COR-L47 (cell line): ENCODE results near the gene DCDC1.

Source experiments
- DNase-seq: peaks from one replicate; lab custom pipeline; 2025; lab: John Stamatoyannopoulos, UW

The DCDC1 gene

DNA sequence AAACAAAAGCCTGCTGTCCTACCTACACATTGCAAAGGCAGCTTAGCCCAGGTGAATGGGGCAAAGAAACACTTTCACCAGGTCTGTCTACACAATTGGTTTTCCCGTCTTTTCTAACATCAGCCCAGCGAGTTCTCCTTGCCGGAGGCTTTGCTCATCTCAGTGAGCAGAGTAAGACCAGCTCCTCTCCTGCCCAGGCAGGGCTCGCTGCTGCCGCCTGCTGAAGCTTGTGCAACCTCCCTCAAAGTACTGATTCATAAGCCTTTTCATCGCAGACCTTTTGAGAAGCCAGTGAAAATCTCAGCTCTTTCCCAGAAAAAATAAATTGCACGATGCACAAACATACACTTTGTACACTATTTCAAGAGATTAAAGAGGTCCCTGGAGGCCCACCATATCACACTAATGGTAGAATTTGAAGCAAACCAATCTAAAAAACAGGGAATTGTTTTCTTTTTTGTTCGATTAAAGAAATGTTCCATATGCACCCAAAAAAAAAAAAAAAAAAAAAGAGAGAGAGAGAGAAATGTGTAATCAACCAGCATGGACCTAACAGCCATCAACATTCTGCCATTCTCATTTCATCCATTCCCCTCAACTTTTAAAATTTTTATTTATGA lies 455.3 kb downstream of the DCDC1 start:
- peak; percentile 32 for DNase-seq

DNA sequence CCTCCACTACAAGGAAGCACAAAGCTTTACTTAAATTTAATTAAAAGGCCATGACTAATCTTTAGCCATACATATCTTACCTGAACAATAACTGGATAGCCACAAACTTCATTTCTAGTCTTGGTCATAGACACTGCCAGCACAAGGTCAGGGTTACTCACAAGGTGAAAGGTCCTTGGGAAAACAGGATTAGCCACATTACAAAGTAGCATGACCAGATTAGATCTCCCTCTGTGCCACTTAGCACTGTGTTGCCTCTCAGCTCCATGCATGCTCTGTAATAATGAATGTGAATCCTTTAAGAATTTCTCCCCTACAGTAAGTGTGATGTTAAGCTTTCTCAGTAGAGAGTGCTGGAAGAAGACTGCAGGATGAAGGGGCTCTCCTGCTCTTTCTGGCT lies 458.3 kb downstream of the DCDC1 start:
- DNase-seq = no peak

DNA sequence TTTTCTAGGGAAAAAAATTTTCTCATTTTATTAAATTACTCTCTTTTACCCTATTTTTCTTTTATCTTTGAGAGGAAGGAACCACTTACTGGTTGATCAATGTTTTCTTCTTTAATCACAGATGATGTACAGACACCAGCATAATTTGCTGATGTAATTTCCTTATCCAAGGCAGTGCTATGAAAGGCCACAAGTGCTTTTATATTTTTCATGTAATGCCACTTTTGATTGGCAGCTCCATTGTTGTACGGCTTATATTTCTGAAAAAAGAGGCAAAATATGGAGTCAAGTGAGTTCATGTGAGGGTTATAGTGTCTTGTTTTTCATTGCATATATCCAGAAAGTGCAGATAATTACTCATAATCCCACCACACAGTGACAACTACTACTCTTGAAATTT lies 460.7 kb downstream of the DCDC1 start:
- DNase-seq = no peak

DNA sequence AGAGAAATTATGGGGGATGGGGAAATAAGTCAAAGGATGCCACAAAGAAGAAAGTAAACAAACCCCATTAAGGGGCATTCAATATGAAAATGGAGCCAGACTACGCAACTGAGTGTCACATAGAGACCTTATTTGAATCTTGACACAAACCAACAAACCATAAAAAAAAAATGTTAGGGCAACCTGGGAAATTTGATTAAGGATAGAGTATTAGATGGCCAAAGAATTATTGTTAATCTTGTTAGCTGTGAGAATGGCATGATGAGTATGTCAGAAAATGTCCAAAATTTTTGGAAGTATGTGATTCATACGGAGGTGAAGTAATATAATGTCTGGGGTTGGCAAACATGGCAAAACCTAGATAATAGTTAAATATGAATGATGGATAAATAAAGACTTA lies 461.3 kb downstream of the DCDC1 start:
- DNase-seq = no peak

DNA sequence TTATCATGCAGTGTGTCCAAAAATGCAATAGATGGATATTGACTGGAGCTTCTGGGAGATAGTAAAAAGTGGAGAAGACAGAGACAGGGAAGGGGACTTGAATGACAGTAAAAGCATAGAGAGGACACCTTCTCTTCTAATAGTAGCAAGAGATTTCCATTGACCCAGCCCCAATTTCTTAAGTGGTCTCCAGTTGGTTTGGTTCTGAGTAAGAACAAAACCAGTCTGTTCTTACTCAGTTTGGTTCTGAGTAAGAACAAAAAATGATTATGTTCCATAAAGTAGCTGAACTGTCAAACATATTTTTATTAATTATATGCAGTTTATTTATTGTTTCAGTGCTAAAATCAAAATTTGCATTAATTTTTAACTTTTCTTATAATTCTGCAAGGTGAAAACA lies 466.6 kb downstream of the DCDC1 start:
- no peak for DNase-seq

DNA sequence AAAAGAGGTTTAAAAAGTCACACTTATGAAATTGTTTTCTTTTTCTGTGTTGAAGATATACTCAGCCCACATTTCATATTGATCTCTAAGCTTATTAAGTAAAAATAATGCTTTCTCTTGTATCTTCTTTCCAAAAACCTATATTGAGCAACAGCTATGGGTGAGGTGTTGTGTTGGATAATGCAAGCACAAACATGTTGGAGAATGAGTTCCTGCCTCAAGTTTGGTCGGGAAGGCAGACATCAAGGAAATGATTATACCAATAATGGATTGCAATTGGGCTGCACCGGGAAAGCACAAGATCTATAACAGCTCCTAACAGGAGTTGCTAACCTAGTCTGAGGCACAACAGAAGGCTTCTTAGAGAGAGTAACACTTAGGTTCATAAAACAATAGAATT lies 474.5 kb downstream of the DCDC1 start:
- no peak for DNase-seq

DNA sequence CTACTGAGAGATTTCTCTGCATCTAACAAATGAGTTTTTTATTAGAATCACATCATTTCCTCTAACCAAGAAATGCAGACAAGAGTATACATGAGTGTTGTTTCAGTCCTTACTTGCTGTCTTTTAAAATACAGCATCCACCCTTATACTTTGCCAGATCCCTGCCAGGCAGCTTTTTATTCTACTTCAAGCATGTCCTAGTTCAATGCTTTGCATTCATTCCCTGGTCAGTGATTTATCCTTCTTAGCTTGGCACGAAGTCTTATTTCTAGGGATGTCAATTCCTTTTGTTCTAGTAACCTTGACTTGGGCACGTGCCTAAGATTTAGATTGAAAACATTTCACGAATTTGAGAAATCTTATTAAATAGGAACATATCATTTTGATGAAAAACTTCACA lies 476.2 kb downstream of the DCDC1 start:
- no peak for DNase-seq

DNA sequence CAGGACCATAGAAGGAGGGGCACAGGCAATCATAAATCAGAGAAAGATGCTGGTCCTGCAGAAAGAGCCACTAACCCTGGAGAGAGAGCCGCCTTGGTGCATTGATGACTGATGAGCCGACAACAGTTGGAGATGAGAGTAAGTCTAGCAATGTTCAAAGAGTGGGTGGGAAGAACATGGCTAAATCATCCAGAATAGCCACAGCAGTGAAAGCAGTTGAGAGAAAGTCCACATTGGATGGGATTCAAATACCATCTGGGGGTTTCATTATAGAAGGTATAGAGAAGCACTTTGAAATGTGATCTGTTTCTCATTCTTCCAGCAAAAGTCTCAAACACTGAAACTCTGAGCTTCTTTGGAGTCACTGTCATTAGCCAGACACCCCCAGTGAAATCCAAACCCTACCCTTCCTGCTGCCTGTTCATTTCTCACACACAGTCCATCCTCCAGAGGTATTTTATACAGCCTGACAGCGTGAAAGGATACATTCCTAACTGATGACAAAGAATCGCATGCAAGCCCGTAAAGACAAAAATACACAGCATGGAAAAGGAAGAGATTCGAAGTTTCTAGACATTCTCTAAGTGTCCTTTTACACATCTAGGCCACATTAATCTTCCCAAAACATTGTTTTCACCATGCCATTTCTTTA lies 480.3 kb downstream of the DCDC1 start:
- DNase-seq = no peak

DNA sequence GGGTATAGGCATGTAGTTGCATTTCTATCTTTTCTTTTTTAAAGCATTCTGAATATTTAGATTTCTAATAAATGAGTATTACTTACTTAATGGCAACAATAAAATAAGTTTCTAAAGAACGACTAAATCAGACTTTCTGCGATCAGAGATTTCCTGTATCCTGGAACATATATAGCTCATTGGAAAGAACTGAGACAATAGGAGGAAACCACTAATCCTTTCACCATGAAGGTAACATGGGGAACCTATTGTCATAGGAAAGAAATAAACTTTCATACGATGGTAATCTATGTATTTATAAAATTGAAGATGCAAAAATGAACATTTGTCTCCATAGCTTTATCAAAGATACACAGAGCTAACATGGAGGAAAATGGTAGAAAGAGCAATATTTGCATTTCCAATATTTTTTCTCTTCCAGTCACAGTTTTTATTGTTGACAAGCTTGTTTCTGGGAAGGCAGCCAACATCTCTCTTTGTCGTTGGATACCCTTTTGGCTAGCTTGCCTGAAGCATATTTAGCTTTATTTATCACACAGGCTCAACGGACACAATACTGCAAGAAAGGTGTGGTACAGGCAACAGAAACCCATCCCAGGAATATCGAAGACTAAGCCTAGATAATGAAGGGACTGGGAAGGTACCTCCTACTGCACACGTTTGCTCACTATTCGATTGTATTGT lies 490.1 kb downstream of the DCDC1 start:
- DNase-seq = peak; percentile 95

DNA sequence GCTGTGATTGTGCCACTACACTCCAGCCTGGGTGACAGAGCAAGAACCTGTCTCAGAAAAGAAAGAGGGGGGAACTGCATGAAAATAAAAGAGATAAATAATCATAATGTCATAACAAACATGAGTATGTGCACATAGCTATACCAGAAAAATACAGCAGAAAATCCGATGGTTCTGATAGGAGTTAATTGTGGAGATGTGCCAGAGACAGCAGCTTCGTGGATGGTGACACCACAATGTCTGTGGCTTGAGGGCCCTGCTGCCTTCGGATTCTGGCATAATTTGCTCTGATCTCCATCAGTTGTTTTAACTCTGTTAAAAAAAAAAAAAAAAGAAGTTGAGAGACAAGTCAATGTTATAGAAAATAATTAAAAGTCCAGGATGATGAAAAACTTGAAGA lies 491.1 kb downstream of the DCDC1 start:
- no peak for DNase-seq

DNA sequence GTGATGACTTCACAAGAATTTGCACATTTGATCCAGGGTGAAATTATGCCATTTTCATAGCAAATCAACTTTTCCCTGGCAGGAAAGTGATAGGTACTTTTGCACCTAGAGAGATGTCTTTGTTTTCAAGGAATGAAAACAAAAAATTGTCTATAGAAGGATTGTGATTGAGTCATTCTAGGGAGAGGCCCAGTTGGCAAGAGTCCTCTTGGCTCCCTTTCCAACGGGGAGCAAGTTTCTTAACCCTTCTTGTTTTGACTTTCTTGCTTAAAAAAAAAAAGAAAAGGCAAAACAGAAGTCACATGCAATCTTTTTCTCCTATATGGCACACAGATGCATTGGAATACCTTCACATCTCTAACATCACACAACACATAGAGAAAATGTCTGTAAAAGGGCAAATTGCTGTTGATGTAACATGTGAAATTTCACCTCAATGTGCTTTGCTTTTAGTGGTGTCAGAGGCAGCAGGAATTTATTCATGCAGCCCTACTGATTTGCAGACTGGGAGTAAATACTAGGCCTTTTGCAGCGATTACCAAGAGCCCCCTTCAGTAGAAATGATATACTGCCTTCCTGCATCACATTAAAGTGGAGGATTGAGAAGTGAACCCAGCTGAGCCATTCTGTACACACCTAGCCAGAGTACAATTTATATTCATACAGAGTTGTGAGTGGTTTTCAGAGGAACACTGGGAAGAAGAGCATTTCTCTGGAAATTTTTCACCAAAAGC lies 492.7 kb downstream of the DCDC1 start:
- DNase-seq = no peak

DNA sequence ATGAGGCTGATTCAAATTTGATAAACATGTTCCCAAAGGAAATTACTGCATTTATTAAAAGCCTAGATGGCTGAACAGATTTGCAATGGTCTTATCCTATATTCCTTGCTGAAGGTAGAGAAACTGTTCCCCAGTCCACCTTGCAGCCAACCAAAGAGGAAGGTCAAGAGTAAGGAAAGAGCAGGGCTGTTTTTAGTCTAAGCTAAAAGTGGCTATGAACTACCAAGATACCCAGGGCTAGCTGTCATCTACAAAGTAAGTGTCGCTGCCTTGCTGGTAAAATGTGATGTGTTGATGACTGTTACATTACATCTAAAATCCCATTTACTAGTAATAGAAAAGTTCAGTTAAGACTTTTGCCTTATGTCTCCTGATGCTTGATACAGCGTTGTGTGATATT lies 493.3 kb downstream of the DCDC1 start:
- DNase-seq = no peak

DNA sequence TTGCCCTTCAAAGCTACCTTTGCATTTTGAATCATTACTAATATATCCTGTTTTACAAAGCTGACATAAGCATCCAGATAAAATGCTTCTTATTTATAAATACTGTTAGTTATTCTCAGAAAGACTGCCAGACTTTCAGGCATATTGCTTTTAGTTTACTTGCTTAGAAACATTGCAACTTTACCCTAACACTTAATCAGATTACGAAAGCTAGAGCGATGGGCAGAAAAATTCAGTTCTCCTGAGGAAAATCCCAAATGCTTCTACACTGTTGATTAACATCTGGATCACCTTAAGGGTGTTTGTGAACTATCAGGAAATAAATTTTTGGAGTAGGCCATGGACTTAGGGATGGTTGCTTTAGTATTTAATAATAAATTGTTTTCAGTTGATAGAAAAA lies 493.7 kb downstream of the DCDC1 start:
- no peak for DNase-seq

DNA sequence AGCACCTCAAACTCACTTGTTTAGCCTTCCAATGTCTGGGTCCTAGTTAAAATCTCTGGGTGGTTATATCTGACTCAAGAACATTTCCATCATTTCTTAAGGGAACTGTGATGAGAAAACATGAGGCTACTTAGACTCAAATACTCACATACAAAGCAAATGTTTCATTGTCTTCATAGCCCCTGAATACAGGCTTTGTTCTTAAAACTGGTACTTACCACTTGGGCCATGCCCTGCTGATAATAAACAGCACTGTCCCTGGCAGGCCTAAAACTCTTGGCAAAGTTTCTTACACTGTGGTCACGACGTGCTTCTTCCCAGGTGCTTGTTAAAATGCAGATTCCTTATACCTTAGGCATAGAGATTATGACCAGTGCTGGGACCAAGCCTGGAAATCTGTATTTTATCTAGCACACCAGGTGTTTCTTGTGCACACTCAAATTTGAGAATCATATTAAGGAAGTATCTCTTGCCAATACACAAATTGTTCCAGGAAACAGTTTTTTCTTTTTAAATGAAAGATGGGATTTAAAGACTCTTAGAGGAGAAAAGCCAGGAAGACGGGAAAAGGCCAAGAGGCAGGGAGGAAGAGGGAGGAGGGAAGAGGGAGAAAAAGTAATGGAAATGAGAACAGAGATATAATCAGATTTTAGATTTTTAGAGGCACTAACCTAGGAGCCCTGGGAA lies 495.5 kb downstream of the DCDC1 start:
- no peak for DNase-seq

DNA sequence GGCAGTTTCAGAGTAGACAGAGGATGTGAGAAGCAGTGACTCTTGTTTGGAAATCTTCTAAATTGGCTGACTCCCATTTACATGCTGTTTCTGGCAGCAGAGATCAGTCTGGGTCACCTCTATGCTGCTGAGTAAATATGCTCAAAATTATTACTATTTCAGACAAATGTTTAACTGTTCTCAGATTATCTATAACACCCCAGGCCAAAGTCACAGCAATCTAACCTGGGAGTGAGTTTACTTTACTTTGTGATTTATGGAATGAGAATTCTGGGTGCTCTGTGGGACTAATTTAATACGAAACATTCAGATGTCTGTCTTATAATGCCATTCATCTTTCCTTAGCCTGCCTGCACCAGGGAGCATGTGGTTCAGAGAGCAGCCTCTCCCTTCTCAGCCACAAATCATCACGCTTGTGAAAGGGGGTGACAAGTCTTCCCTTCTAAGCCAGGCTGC lies 500.9 kb downstream of the DCDC1 start:
- no peak for DNase-seq

DNA sequence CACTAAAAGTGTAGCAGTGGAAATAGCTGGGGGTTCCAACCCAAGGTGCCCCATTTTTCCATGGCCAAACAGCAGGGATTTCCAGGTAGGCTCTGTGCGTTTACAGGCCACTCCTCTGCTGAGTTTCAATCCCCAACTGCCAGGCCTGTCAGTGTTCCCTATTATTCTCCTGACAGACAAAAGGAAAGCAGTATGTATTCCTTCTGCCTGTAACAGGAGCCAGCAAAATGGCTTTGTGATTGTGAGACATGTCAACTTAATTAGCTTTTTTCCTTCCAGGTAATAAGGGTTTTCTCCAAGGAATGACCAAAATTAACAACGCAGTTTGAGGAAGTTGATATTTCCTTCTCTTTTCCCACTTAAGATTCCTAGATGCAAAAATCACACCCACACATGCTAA lies 506.3 kb downstream of the DCDC1 start:
- DNase-seq = no peak

DNA sequence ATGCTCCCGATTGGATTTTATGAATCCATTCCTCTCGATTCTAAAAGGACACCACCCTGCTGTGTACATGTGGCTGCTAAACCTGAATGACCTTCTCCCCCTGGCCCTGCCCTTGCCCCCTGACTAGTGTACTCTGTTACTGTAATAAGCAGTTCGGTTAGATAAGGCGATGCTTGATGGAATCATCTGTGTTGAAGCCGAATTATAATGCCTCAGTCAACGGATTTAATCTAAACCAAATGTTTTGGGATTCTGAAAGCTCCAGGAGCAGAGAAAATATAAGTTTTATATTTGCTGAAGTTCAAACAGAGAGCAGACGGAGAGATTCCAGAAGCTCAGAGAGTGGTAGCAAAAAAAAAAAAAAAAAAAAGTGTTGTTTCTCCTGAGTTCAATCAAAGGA lies 508.0 kb downstream of the DCDC1 start:
- DNase-seq = no peak

DNA sequence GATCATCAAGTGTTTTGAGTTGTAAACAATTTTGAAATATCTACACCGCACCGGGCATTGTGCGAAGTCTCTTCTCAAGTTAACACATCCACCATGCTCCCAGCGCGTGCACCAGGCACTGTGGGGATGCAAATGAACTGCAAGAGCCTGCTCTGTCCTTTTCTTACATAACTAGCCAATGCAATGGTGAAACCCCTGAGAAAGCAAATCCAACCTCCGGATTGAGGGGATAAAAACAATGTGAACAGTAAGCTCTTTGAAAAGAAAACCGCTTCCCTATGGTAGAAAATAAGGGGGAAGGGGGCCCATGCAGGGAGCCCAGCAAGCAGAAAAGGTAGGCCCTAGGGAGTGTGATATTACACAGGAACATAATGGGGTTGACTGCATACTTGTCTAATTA lies 508.5 kb downstream of the DCDC1 start:
- DNase-seq = no peak

DNA sequence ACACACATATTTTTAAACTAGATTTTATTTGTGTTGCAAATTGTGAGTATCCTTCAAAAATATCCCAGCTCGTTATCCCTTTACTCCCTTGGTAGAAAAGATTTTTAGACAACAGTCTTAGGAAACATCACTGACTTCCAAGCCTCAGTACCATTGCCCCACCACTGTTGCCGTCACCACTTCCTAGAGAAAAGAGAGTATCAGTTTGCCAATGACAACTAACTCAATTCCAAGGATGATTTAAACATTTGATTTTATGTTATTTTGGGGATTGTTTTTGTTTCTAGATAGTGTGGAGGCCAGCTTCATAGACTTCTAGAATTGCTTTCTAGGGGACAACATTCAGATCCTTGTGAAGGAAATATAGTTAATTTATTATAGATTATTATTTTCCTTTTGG lies 509.4 kb downstream of the DCDC1 start:
- DNase-seq = no peak

DNA sequence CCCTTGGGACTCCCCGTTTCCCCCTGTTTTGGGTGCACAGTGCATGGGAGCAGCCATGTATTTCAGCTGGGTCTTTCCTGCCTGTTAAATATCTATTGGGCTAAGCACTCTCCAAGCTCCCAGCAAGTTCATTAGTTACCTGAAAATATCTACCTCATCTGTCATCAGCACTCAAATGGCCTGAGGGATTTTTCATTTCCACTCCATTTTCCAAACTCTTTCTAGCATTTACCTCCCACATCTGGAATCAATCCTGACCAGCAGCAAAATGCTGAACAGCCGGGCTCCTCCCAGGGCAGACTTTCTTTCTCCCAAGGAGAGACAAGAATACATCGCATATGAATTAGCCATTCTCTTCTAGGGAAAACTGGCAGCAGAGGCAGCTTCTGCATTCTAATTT lies 509.9 kb downstream of the DCDC1 start:
- DNase-seq = no peak

DNA sequence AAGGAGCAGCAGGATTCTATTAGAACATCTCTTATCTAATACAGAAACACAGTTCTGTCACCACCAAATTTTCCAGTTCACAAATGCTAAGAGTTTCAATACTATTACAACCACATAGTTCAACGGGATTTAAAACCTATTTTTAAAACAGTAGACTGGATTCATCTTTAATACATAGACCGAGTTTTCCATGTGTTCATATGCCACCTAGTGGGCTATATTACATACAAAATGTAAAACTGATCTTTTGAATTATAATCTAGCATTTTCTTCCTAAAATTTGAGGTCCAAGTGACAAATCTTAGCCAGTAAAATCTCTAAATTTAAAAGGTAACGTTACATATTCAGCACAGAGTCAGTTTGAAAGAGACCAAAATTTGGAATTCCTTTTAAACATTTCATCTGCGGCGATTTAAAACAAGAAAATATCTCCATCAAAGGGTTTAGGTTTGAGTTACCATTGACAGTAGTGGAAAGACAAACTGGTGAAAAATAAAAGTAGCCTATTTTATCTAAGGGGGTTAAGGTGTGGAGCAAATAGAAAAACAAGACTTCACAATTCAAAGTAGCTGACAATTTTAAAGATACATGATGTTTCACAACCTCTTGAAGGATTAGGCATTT lies 514.0 kb downstream of the DCDC1 start:
- DNase-seq = peak; percentile 3

DNA sequence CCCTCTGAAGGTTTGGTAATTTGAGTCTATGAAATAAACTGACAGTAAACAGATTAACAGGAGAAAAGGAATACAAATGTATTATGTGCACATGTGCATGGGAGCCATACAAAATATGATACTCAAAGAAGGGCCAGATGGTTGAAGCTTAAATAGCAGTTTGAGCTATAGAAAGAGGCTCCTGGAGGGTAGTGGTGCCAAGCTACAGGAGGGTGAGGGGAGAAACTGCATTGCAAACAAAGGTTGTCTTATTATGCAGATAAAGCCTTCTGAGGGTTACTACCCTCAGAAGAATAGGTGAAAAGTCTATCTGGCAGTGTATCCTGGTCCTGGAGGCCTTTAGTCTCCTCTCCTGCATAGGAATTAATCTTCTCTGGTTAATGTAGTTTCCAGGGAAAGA lies 516.1 kb downstream of the DCDC1 start:
- no peak for DNase-seq
